Esophagus squamous epithelium (tissue), 5 donors: ENCODE results near the gene MMP7. TPM values are rescaled to one million over a fixed set of nuclear protein-coding genes. Genes with fewer than 3 reads are reported as not detected.

Experiments
- DNase-seq: peaks from one replicate; lab custom pipeline; 2025; lab: John Stamatoyannopoulos, UW
- H3K27ac ChIP-seq, 4 donors: fragments of 200-600 bp; sonication (generic); one replicate each; pipeline ENCODE4 v1.5.1; 2016 to 2019; ENCODE audit warnings: mild to moderate bottlenecking in 1 of 4
- H3K27me3 ChIP-seq, 4 donors: fragments of 200-600 bp; sonication (generic); 1 replicate in 3 of 4; 2 replicates in 1 of 4; pipeline versions ENCODE4 v1.5.1 to v1.6.0; 2017 to 2021; ENCODE audit warnings: antibody characterized with exemption in 1 of 4
- H3K36me3 ChIP-seq, 3 donors: fragments of 200-600 bp; sonication (generic); one replicate each; pipeline ENCODE4 v1.5.1; 2016 to 2019
- H3K4me1 ChIP-seq, 3 donors: fragments of 200-600 bp; sonication (generic); one replicate each; pipeline ENCODE4 v1.5.1; 2017 to 2019
- H3K4me3 ChIP-seq, 4 donors: fragments of 200-600 bp; sonication (generic); 1 replicate in 3 of 4; 2 replicates in 1 of 4; pipeline ENCODE4 v1.5.1; 2016 to 2019; ENCODE audit warnings: mild to moderate bottlenecking in 2 of 4, moderate library complexity in 1 of 4
- H3K9me3 ChIP-seq, 3 donors: fragments of 200-600 bp; sonication (generic); one replicate each; pipeline ENCODE4 v1.5.1; 2016 to 2019
- POLR2A ChIP-seq, 4 donors: fragments of 450-650 bp; IDR thresholded peaks; one replicate each; pipeline ENCODE4 v1.6.1; 2017; ENCODE audit warnings: antibody characterized with exemption in 4 of 4, mild to moderate bottlenecking in 4 of 4, moderate library complexity in 3 of 4
- WGBS, 2 donors: methylation state at CpG; one replicate each; pipeline ENCODE4 v1.1.5; 2018; 5-methylcytosine and 5-hydroxymethylcytosine counted together
- intact Hi-C: fragments of 100-400 bp; cut with DNase I; formaldehyde crosslinking; loops from one replicate; pipeline ENCODE4 v1.15.0; 2022
- total RNA-seq, 4 donors: library from RNA; depleted of rRNA; stranded (reverse); fragments of >200 nt; gene quantifications; one replicate each; pipeline ENCODE4 v1.1.0, GENCODE V29; 2016
- TF ChIP-seq, protein P1 (sequence below), 6 experiments: fragments of 450-650 bp in 4 of 6; fragments of 200-600 bp in 2 of 6; sonication (generic) in 2 of 6; IDR thresholded peaks; one replicate each; pipeline ENCODE4 v1.5.1; 2016 to 2019; ENCODE audit warnings: antibody characterized with exemption in 6 of 6, mild to moderate bottlenecking in 4 of 6, moderate library complexity in 4 of 6
- donor health status: DM: yes; HTN: yes; CAD: no.

MMP7 gene
- total RNA-seq, 4 donors from 2014 or later, result 35.8 TPM; not detected in 3

DNA sequence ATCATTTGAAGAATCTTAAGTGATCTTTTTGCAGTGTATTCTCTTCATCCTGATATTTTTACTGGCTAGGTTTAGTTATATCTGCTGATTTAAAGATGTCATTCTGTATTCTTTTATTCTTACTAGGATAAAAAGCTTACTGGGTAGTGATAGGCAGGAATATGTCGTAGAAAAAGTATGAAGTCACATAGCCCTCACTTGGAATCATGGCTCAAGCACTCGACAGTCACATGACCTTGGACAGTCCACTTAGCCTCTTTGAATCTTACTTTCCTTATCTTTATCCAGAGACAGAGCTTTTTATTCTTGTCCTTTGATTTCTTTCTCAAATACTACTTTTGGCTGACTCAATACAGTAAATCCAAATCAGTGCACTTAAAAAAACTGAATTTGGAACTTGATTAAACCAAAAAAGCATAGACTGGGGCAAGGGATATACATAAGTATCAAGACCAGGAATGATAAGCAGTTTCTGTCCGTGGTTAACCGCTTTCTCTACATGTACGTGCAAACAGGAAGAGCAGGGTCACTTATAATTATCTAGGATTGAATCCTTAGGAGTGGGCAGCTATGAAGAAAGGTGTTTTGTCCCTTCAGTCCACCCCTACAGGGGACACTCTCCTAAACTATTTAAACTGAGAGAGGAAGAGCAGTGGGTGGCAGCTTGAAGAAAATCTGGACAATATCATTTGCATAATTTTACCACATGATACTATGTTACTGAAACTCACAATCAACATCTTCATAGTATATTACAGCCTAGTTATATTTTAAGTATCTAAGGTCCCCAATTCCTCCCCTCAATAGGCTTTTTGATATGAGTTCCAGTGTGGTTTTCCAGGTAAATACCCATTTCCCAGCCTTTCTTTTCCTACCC, 8.0 kb downstream of the MMP7 start:
- Histone ChIP-seq H3K4me1 (no peaks in the 10 kb centered on the region), H3K27ac (no peak overlapping the region), H3K4me3 (no peak overlapping the region), H3K9me3 (no peaks in the 10 kb centered on the region), H3K36me3 (no peaks in the 10 kb centered on the region), H3K27me3 (no peaks in the 10 kb centered on the region)
- TF ChIP-seq POLR2A (IDR thresholded peaks at IDR 0.05), result no peak
- TF ChIP-seq, protein P1, sequence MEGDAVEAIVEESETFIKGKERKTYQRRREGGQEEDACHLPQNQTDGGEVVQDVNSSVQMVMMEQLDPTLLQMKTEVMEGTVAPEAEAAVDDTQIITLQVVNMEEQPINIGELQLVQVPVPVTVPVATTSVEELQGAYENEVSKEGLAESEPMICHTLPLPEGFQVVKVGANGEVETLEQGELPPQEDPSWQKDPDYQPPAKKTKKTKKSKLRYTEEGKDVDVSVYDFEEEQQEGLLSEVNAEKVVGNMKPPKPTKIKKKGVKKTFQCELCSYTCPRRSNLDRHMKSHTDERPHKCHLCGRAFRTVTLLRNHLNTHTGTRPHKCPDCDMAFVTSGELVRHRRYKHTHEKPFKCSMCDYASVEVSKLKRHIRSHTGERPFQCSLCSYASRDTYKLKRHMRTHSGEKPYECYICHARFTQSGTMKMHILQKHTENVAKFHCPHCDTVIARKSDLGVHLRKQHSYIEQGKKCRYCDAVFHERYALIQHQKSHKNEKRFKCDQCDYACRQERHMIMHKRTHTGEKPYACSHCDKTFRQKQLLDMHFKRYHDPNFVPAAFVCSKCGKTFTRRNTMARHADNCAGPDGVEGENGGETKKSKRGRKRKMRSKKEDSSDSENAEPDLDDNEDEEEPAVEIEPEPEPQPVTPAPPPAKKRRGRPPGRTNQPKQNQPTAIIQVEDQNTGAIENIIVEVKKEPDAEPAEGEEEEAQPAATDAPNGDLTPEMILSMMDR (IDR thresholded peaks at IDR 0.05), result no peak
- DNase-seq, result no peak
- 56 to 61% methylated on average over 5 of the region's 5 CpGs for WGBS, 2 donors
- intact Hi-C loops, result no loop called here

- intact Hi-C loops, result no loop called here
- TF ChIP-seq, protein P1 (IDR thresholded peaks at IDR 0.05), result no peak
- TF ChIP-seq POLR2A (IDR thresholded peaks at IDR 0.05), result no peak
- peaks cover 0 to 6% (median 0%) of the 10 kb centered on the region in 3 donors for H3K4me1 ChIP-seq
- H3K27me3 ChIP-seq, result no peaks in the 10 kb centered on the region
- no peaks in the 10 kb centered on the region for H3K9me3 ChIP-seq
- H3K36me3 ChIP-seq, result no peaks in the 10 kb centered on the region
- no peak for DNase-seq
- H3K27ac ChIP-seq, result no peak overlapping the region
- WGBS, 2 donors, result 81 to 88% methylated on average over 10 of the region's 10 CpGs
- no peak overlapping the region for H3K4me3 ChIP-seq
Observed at GRCh38 chr11:102521121-102521520, 9.4 kb downstream of the MMP7 start.

GRCh38 chr11:102520514-102520913, 10.0 kb downstream of the MMP7 start:
- TF ChIP-seq, protein P1 (IDR thresholded peaks at IDR 0.05), result no peak
- TF ChIP-seq POLR2A (IDR thresholded peaks at IDR 0.05), result no peak
- no peak for DNase-seq

GRCh38 chr11:102518296-102519094, 12.1 kb downstream of the MMP7 start:
- H3K4me1 ChIP-seq, result peaks cover 0 to 9% (median 0%) of the 10 kb centered on the region in 3 donors
- H3K36me3 ChIP-seq, result no peaks in the 10 kb centered on the region
- intact Hi-C loops, result no loop called here
- no peak for DNase-seq
- no peak overlapping the region for H3K4me3 ChIP-seq
- H3K27me3 ChIP-seq, result no peaks in the 10 kb centered on the region
- TF ChIP-seq, protein P1 (IDR thresholded peaks at IDR 0.05), result no peak
- no peak for TF ChIP-seq POLR2A (IDR thresholded peaks at IDR 0.05)
- no peak overlapping the region for H3K27ac ChIP-seq
- 84 to 85% methylated on average over 3 of the region's 3 CpGs for WGBS, 2 donors
- no peaks in the 10 kb centered on the region for H3K9me3 ChIP-seq

More at GRCh38 chr11:102520514-102520913, 10.0 kb downstream of the MMP7 start:
- intact Hi-C loops, result no loop called here
- Histone ChIP-seq H3K4me3 (no peak overlapping the region), H3K36me3 (no peaks in the 10 kb centered on the region), H3K27me3 (no peaks in the 10 kb centered on the region), H3K27ac (no peak overlapping the region), H3K4me1 (peaks cover 0 to 9% (median 0%) of the 10 kb centered on the region in 3 donors), H3K9me3 (no peaks in the 10 kb centered on the region)

- DNase-seq, result no peak
- Histone ChIP-seq H3K27ac (no peak overlapping the region), H3K4me1 (peaks cover 0 to 9% (median 0%) of the 10 kb centered on the region in 3 donors), H3K27me3 (no peaks in the 10 kb centered on the region), H3K4me3 (no peak overlapping the region), H3K36me3 (no peaks in the 10 kb centered on the region), H3K9me3 (no peaks in the 10 kb centered on the region)
- intact Hi-C loops, result no loop called here
- WGBS, 2 donors, result 82 to 86% methylated on average over 3 of the region's 3 CpGs
- TF ChIP-seq, protein P1 (IDR thresholded peaks at IDR 0.05), result no peak
- TF ChIP-seq POLR2A (IDR thresholded peaks at IDR 0.05), result no peak
Observed at GRCh38 chr11:102517670-102518069, 12.9 kb downstream of the MMP7 start.
